HG02973 (cell line): ENCODE results near the gene ALK.

ENCODE experiments used
- ATAC-seq: cut with Tn5 transposase; IDR thresholded peaks from one replicate; pipeline ENCODE4 v1.9.1; 2021; ENCODE audit warnings: moderate library complexity; ENCODE audit not compliant: unreplicated experiment

ALK gene

GRCh38 chr2:29463181-29463900 lies 458.0 kb downstream of the ALK start:
- ATAC-seq = no peak

- no peak for ATAC-seq
These were observed 459.1 kb downstream of the ALK start for GRCh38 chr2:29462293-29462692.

- ATAC-seq = no peak
These were observed 461.2 kb downstream of the ALK start for GRCh38 chr2:29460190-29460589.

GRCh38 chr2:29459445-29460179 lies 461.8 kb downstream of the ALK start:
- no peak for ATAC-seq

GRCh38 chr2:29456429-29456828 lies 465.0 kb downstream of the ALK start:
- ATAC-seq = no peak

- ATAC-seq = no peak
These were observed 466.1 kb downstream of the ALK start for GRCh38 chr2:29455200-29455860.

- no peak for ATAC-seq
These were observed 469.4 kb downstream of the ALK start for GRCh38 chr2:29452036-29452435.

- ATAC-seq = no peak
These were observed 470.7 kb downstream of the ALK start for GRCh38 chr2:29450596-29451222.

- no peak for ATAC-seq
These were observed 471.9 kb downstream of the ALK start for GRCh38 chr2:29449499-29449898.

- ATAC-seq = no peak
These were observed 473.2 kb downstream of the ALK start for GRCh38 chr2:29448096-29448688.

GRCh38 chr2:29447513-29447912 lies 473.9 kb downstream of the ALK start:
- no peak for ATAC-seq

- no peak for ATAC-seq
These were observed 474.5 kb downstream of the ALK start for GRCh38 chr2:29446847-29447246.

GRCh38 chr2:29444150-29444549 lies 477.2 kb downstream of the ALK start:
- ATAC-seq = no peak

GRCh38 chr2:29443627-29444026 lies 477.8 kb downstream of the ALK start:
- no peak for ATAC-seq

GRCh38 chr2:29443151-29443550 lies 478.2 kb downstream of the ALK start:
- ATAC-seq = no peak

GRCh38 chr2:29440921-29441623 lies 480.3 kb downstream of the ALK start:
- no peak for ATAC-seq

GRCh38 chr2:29433920-29434319 lies 487.5 kb downstream of the ALK start:
- ATAC-seq = no peak

- ATAC-seq = no peak
These were observed 488.3 kb downstream of the ALK start for GRCh38 chr2:29433128-29433527.

GRCh38 chr2:29431485-29431884 lies 489.9 kb downstream of the ALK start:
- no peak for ATAC-seq

GRCh38 chr2:29430382-29431112 lies 490.8 kb downstream of the ALK start:
- ATAC-seq = no peak
